Keratinocyte (primary cell): ENCODE measurements around the gene AANAT. TPM values are rescaled to one million over a fixed set of nuclear protein-coding genes. Genes with fewer than 3 reads are reported as not detected.

Experiments
- DNase-seq: peaks from one replicate; pipeline ENCODE4 v3.0.0-alpha.2; 2011; ENCODE audit warnings: low read depth, missing footprints, low spot score
- FAIRE-seq: peaks from 2 replicates; lab custom pipeline; 2011; peaks lifted over from hg19 to GRCh38; lab: Jason Lieb, UNC
- H2AFZ ChIP-seq: 2 replicates; pipeline ENCODE4 v1.6.0; 2012; ENCODE audit warnings: low read length, control low read depth, inconsistent platforms; ENCODE audit not compliant: control insufficient read depth
- H3K27ac ChIP-seq: 2 replicates; pipeline ENCODE4 v1.5.1; 2011; ENCODE audit warnings: low read length; ENCODE audit not compliant: control insufficient read depth, insufficient read depth
- H3K27me3 ChIP-seq: 3 replicates; pipeline ENCODE4 v1.6.0; 2011; ENCODE audit warnings: low read length; ENCODE audit not compliant: control insufficient read depth, insufficient read depth; ENCODE audit errors: extremely low read depth
- H3K36me3 ChIP-seq, 2 experiments: 2 replicates in 1 of 2; 3 replicates in 1 of 2; pipeline ENCODE4 v1.5.1; 2011; ENCODE audit warnings: low read length in 2 of 2, mild to moderate bottlenecking in 1 of 2; ENCODE audit not compliant: control insufficient read depth in 2 of 2, insufficient read depth in 2 of 2; ENCODE audit errors: extremely low read depth in 1 of 2
- H3K4me1 ChIP-seq: 3 replicates; pipeline ENCODE4 v1.5.1; 2011; ENCODE audit warnings: low read length; ENCODE audit not compliant: control insufficient read depth, insufficient read depth; ENCODE audit errors: extremely low read depth
- H3K4me2 ChIP-seq: 3 replicates; pipeline ENCODE4 v1.6.0; 2011; ENCODE audit warnings: low read depth, low read length; ENCODE audit not compliant: control insufficient read depth, insufficient read depth; ENCODE audit errors: extremely low read depth
- H3K4me3 ChIP-seq, 3 experiments: fragments of 200-600 bp in 1 of 3; sonication (generic) in 1 of 3; 2 replicates in 2 of 3; 3 replicates in 1 of 3; pipeline ENCODE4 v1.5.1; 2011 to 2016; ENCODE audit warnings: low read length in 3 of 3, mild to moderate bottlenecking in 3 of 3, control low read depth in 2 of 3, inconsistent platforms in 1 of 3, low read depth in 1 of 3, mixed read lengths in 1 of 3, mixed run types in 1 of 3, moderate library complexity in 1 of 3; ENCODE audit not compliant: control insufficient read depth in 2 of 3, insufficient read depth in 2 of 3; ENCODE audit errors: extremely low read depth in 1 of 3
- H3K79me2 ChIP-seq: 2 replicates; pipeline ENCODE4 v1.6.0; 2012; ENCODE audit warnings: low read length; ENCODE audit not compliant: control insufficient read depth, insufficient read depth
- H3K9ac ChIP-seq: 3 replicates; pipeline ENCODE4 v1.6.0; 2011; ENCODE audit warnings: low read length; ENCODE audit not compliant: control insufficient read depth, insufficient read depth; ENCODE audit errors: extremely low read depth
- H3K9me1 ChIP-seq: 3 replicates; pipeline ENCODE4 v1.6.0; 2011; ENCODE audit warnings: low read length; ENCODE audit not compliant: control insufficient read depth, insufficient read depth; ENCODE audit errors: extremely low read depth
- H3K9me3 ChIP-seq: 2 replicates; pipeline ENCODE4 v1.5.1; 2012; ENCODE audit warnings: low read depth, low read length; ENCODE audit not compliant: control insufficient read depth
- H4K20me1 ChIP-seq: 3 replicates; pipeline ENCODE4 v1.6.0; 2011; ENCODE audit warnings: low read length; ENCODE audit not compliant: control insufficient read depth, insufficient read depth; ENCODE audit errors: extremely low read depth
- CTCF ChIP-seq, 3 experiments: IDR thresholded peaks in 1 of 3; conservative IDR thresholded peaks in 1 of 3; optimal IDR thresholded peaks in 1 of 3; 2 replicates in 2 of 3; 3 replicates in 1 of 3; pipeline versions ENCODE3 to v1.5.1; 2011; ENCODE audit warnings: low read length in 3 of 3, mild to moderate bottlenecking in 3 of 3, moderate library complexity in 2 of 3, control low read depth in 1 of 3, inconsistent platforms in 1 of 3; ENCODE audit not compliant: insufficient read depth in 2 of 3; ENCODE audit errors: extremely low read depth in 1 of 3
- EZH2 ChIP-seq: IDR thresholded peaks from one replicate; pipeline ENCODE4 v1.6.1; 2012; ENCODE audit warnings: inconsistent platforms, mild to moderate bottlenecking, low read length, moderate library complexity
- dilution Hi-C: fragments of 300-500 bp; cut with MboI; formaldehyde crosslinking; loops from one replicate; pipeline ENCODE4 v1.7.0; 2020; ENCODE audit warnings: low sequenced_read_pairs; ENCODE audit not compliant: extremely low pct_ligation_motif_present
- polyA plus RNA-seq, 5 experiments: library from polyadenylated mRNA; depleted of rRNA in 3 of 5; stranded (reverse) in 3 of 5; stranded (forward) in 1 of 5; unstranded in 1 of 5; fragments of >200 nt; gene quantifications; 1 replicate in 1 of 5; 2 replicates in 3 of 5; 3 replicates in 1 of 5; pipeline versions ENCODE4 v1.2.1 to v1.2.3, GENCODE V29; 2011 to 2012; ENCODE audit warnings: missing spikeins in 2 of 5, low read depth in 1 of 5, low replicate concordance in 1 of 5

The AANAT gene
- polyA plus RNA-seq, 1 donor (not counting 4 experiments of a cell fraction or from before 2014, with no cell fraction given) = not detected

DNA sequence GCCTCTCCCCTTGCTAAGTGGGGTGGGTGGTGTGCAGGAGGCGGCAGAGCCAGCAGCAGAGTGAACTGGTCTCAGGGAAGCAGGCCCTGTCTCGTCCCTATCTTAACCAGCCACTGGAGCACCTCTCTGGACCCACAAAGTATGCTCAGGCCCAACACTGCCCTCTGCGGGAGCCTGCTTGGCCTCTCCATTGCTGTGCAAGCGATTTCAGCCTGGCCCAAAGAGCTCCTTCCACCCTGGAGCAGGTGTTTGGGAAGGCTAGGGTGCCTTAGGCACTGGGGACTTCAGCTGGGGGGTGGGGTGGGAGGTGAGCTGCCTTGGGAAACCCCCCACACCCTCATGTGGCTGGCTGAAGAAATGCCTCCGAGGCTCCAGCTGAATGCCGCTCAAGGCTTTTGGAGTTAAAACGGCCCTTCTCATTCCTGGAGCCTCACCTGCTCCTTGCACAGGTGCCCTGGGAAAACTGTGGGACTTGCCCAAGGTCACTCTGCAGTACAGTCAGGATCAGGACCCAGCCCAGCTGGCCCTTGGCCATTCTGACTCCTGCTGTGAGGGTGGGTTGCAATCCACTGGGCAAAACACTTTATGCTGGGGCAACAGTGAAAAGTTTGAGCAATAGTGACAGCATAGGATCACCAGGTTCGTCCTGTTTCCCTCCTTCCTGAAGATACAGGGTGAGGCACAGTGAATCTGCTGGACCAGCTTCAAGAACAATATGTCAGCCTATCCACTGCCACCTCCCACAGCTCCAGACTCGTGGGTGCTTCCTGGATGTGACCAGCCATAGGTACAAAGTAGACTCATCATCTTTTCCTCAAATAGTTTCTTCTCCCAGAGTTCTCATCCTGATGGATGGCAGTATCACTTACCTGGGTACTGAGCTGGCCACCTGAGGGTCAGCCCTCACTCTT is 8.6 kb upstream of the AANAT start:
- Histone ChIP-seq H3K4me1 (no peaks in the 10 kb centered on the region), H3K4me3 (no peak overlapping the region), H3K9me1 (no peaks in the 10 kb centered on the region), H3K36me3 (no peaks in the 10 kb centered on the region), H4K20me1 (no peaks in the 10 kb centered on the region), H3K9me3 (no peaks in the 10 kb centered on the region), H3K79me2 (no peaks in the 10 kb centered on the region), H3K9ac (no peak overlapping the region), H2AFZ (no peak overlapping the region), H3K27me3 (peaks cover 9% of the 10 kb centered on the region), H3K4me2 (no peak overlapping the region), H3K27ac (no peak overlapping the region)
- no peak for TF ChIP-seq EZH2
- TF ChIP-seq CTCF (optimal IDR thresholded peaks at IDR 0.05 in 1 of 3, IDR thresholded peaks at IDR 0.05 in 1 of 3, conservative IDR thresholded peaks at IDR 0.05 in 1 of 3; ENCODE audit: extremely low read depth in 1 of 3, insufficient read depth in 2 of 3, low read length in 3 of 3) = peak; percentile 47 to 75 (median 67)
- no peak for DNase-seq
- no peak for FAIRE-seq
- dilution Hi-C loops = no loop called here

GRCh38 chr17:76459674-76460073 is 7.7 kb upstream of the AANAT start:
- FAIRE-seq = no peak
- TF ChIP-seq CTCF (optimal IDR thresholded peaks at IDR 0.05 in 1 of 3, IDR thresholded peaks at IDR 0.05 in 1 of 3, conservative IDR thresholded peaks at IDR 0.05 in 1 of 3; ENCODE audit: extremely low read depth in 1 of 3, insufficient read depth in 2 of 3, low read length in 3 of 3) (no peak), EZH2 (no peak)
- H3K9me1 ChIP-seq = no peaks in the 10 kb centered on the region

More at GRCh38 chr17:76459674-76460073, 7.7 kb upstream of the AANAT start:
- Histone ChIP-seq H3K9me3 (no peaks in the 10 kb centered on the region), H3K9ac (no peak overlapping the region), H3K4me2 (no peak overlapping the region), H2AFZ (no peak overlapping the region), H3K79me2 (no peaks in the 10 kb centered on the region), H3K4me3 (no peak overlapping the region), H3K27ac (no peak overlapping the region), H3K27me3 (peaks cover 9% of the 10 kb centered on the region), H3K4me1 (no peaks in the 10 kb centered on the region), H3K36me3 (no peaks in the 10 kb centered on the region), H4K20me1 (no peaks in the 10 kb centered on the region)
- dilution Hi-C loops = no loop called here
- DNase-seq = no peak
